ENCODE data around the gene KBTBD13. TPM values are rescaled to one million over a fixed set of nuclear protein-coding genes. Genes with fewer than 3 reads are reported as not detected.

Gene KBTBD13
- total RNA-seq, 1 experiment from 2014 or later: not detected

DNA sequence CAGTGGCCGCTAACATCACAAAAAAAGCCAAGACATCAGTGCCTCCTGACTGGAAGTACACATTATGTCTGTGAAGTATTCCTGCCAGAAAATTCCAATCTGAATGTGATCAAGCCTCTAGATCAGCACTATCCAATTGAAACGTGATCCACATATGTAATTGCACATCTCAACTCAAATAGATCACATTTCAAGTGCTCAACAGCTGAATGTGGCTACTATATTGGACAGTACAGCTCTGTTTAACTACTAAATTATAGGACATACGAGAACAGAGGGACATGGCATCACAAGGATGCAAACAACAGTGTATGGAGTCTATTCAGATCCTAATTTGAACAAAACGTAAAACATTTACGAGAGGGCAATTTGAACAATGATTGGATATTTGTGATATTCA lies 39.0 kb downstream of the KBTBD13 start:
- intact Hi-C loops (cut with micrococcal nuclease): no loop called here
- TF ChIP-seq, protein P1, sequence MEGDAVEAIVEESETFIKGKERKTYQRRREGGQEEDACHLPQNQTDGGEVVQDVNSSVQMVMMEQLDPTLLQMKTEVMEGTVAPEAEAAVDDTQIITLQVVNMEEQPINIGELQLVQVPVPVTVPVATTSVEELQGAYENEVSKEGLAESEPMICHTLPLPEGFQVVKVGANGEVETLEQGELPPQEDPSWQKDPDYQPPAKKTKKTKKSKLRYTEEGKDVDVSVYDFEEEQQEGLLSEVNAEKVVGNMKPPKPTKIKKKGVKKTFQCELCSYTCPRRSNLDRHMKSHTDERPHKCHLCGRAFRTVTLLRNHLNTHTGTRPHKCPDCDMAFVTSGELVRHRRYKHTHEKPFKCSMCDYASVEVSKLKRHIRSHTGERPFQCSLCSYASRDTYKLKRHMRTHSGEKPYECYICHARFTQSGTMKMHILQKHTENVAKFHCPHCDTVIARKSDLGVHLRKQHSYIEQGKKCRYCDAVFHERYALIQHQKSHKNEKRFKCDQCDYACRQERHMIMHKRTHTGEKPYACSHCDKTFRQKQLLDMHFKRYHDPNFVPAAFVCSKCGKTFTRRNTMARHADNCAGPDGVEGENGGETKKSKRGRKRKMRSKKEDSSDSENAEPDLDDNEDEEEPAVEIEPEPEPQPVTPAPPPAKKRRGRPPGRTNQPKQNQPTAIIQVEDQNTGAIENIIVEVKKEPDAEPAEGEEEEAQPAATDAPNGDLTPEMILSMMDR (IDR thresholded peaks at IDR 0.05; ENCODE audit: unreplicated experiment): no peak
- ChIA-PET POLR2A (interaction anchor here (0.9 to 1.5 kb wide), 2 partner anchors 17 to 18 kb away, joined by 3 read pairs; partner anchors contain the start of gene PDCD7), CTCF (interaction anchor here (0.7 to 1.7 kb wide), 2 partner anchors 156 to 385 kb away, joined by 3 to 4 read pairs; no protein-coding TSS in a partner anchor)
- Mint-ChIP-seq H3K4me1 (ENCODE audit: insufficient read depth, unreplicated experiment) (no peaks in the 10 kb centered on the region), H3K36me3 (ENCODE audit: insufficient read depth, unreplicated experiment) (peaks cover 62% of the 10 kb centered on the region), H3K9me3 (ENCODE audit: unreplicated experiment) (no peaks in the 10 kb centered on the region), H3K27me3 (ENCODE audit: insufficient read depth, unreplicated experiment) (no peaks in the 10 kb centered on the region), H3K27ac (ENCODE audit: low read depth, unreplicated experiment) (no peak overlapping the region), H3K4me3 (ENCODE audit: unreplicated experiment) (no peak overlapping the region)
- no peak for DNase-seq (ENCODE audit: unreplicated experiment)
- BruUV-seq (replicated peaks): no TSS peak

Other genes with a start within 250 kb of the KBTBD13 start
- 2.0 and 2.7 TPM in 2 replicates for gene PLEKHO2, start 234.8 kb upstream of the KBTBD13 start, total RNA-seq (2022)
- 0.16 and 0.66 TPM in 2 replicates for gene ANKDD1A, start 164.8 kb upstream of the KBTBD13 start, total RNA-seq (2022)
- gene SPG21, start 86.8 kb upstream of the KBTBD13 start, total RNA-seq (2022): 63.1 and 70.4 TPM in 2 replicates
- 14.9 and 15.9 TPM in 2 replicates for gene MTFMT, start 47.1 kb upstream of the KBTBD13 start, total RNA-seq (2022)
- gene SLC51B, start 31.4 kb upstream of the KBTBD13 start, total RNA-seq (2022): not detected in 2 replicates
- not detected in 2 replicates for gene RASL12, start 8.8 kb upstream of the KBTBD13 start, total RNA-seq (2022)
- 3.0 and 3.5 TPM in 2 replicates for gene UBAP1L, start 38.5 kb downstream of the KBTBD13 start, total RNA-seq (2022)
- gene PDCD7, start 57.1 kb downstream of the KBTBD13 start, total RNA-seq (2022): 26.3 and 31.0 TPM in 2 replicates
- gene CLPX, start 108.6 kb downstream of the KBTBD13 start, total RNA-seq (2022): 47.9 and 48.9 TPM in 2 replicates
- gene CILP, start 134.7 kb downstream of the KBTBD13 start, total RNA-seq (2022): not detected in 2 replicates
- gene PARP16, start 210.1 kb downstream of the KBTBD13 start, total RNA-seq (2022): 5.9 and 6.1 TPM in 2 replicates
- gene RNU5A-1, start 219.3 kb downstream of the KBTBD13 start, total RNA-seq (2022): not detected in 2 replicates
- not detected in 2 replicates for gene RNU5B-1, start 227.9 kb downstream of the KBTBD13 start, total RNA-seq (2022)